ENCODE measurements around the gene GPR21.

- TF ChIP-seq EZH2phosphoT487 (conservative IDR thresholded peaks at IDR 0.05; ENCODE audit: low read length) = no peak
- no peak for TF ChIP-seq CTCF (IDR thresholded peaks at IDR 0.05; ENCODE audit: insufficient read depth, low read length, poor library complexity, severe bottlenecking)
These were observed 30.7 kb upstream of the GPR21 start for GRCh38 chr9:123002754-123003153.
